ENCODE data around the gene DHRS4L2. TPM values are rescaled to one million over a fixed set of nuclear protein-coding genes. Genes with fewer than 3 reads are reported as not detected.
"Not testable (repeated sequence)": the region's sequence is repeated elsewhere in the genome, so short reads cannot be mapped to it uniquely, and the experiment has no call there.

The DHRS4L2 gene
- 10 to 100 TPM; 27.6 to 29.6 TPM for total RNA-seq

- H3K4me1 Mint-ChIP-seq (ENCODE audit: low read depth): peaks cover 20% of the 10 kb centered on the region
- H3K27me3 Mint-ChIP-seq, H3K9me3 Mint-ChIP-seq, POLR2A ChIA-PET, H3K36me3 Mint-ChIP-seq: not testable (repeated sequence)
- CTCF ChIA-PET: interaction anchor here (0.8 to 1.7 kb wide), 5 partner anchors 26 to 253 kb away, joined by 3 to 7 read pairs (median 4); partner anchors contain the start of genes DCAF11, NRL and TINF2
- peak within 1 kb of the TSS; percentile 79 for H3K27ac Mint-ChIP-seq
- peak; percentile 92 for DNase-seq
- intact Hi-C loops (cut with micrococcal nuclease): loop anchor here (10.0 kb wide), 1 partner anchor 106 kb away; the partner anchor contains the start of gene PCK2
- H3K4me3 Mint-ChIP-seq: peak within 1 kb of the TSS; percentile 82
Measured at GRCh38 chr14:23988607-23989363, at the start of gene DHRS4L2. Gene DHRS4L2 (plus strand): TSS chr14:23988929. CDS start chr14:23988948, 19 bp downstream.

- POLR2A ChIA-PET: no interaction called here
- no peaks in the 10 kb centered on the region for H3K9me3 Mint-ChIP-seq
- intact Hi-C loops (cut with micrococcal nuclease): no loop called here
Measured at GRCh38 chr14:23939607-23940326, 49.0 kb upstream of the DHRS4L2 start.

GRCh38 chr14:23941230-23941629 lies 47.5 kb upstream of the DHRS4L2 start:
- no peaks in the 10 kb centered on the region for H3K9me3 Mint-ChIP-seq
- ChIA-PET CTCF (interaction anchor here (0.8 to 2.1 kb wide), 2 partner anchors 11 to 311 kb away, joined by 3 to 8 read pairs; no protein-coding TSS in a partner anchor), POLR2A (no interaction called here)
- no peak overlapping the region for H3K27ac Mint-ChIP-seq
- no peaks in the 10 kb centered on the region for H3K4me1 Mint-ChIP-seq (ENCODE audit: low read depth)
- H3K36me3 Mint-ChIP-seq: peaks cover 5% of the 10 kb centered on the region
- intact Hi-C loops (cut with micrococcal nuclease): no loop called here
- no peak overlapping the region for H3K4me3 Mint-ChIP-seq
- DNase-seq: no peak
- no peaks in the 10 kb centered on the region for H3K27me3 Mint-ChIP-seq

More at GRCh38 chr14:23939607-23940326, 49.0 kb upstream of the DHRS4L2 start:
- CTCF ChIA-PET: no interaction called here
- Mint-ChIP-seq H3K4me3 (no peak overlapping the region), H3K36me3 (peaks cover 5% of the 10 kb centered on the region), H3K27ac (no peak overlapping the region), H3K4me1 (ENCODE audit: low read depth) (no peaks in the 10 kb centered on the region), H3K27me3 (no peaks in the 10 kb centered on the region)
- no peak for DNase-seq

GRCh38 chr14:23941669-23942068 lies 47.1 kb upstream of the DHRS4L2 start:
- H3K9me3 Mint-ChIP-seq: no peaks in the 10 kb centered on the region
- CTCF ChIA-PET: interaction anchor here (0.8 to 2.1 kb wide), 2 partner anchors 11 to 311 kb away, joined by 3 to 8 read pairs; no protein-coding TSS in a partner anchor
- POLR2A ChIA-PET: no interaction called here
- H3K27me3 Mint-ChIP-seq: no peaks in the 10 kb centered on the region
- intact Hi-C loops (cut with micrococcal nuclease): no loop called here
- no peak for DNase-seq
- H3K4me3 Mint-ChIP-seq: no peak overlapping the region
- H3K27ac Mint-ChIP-seq: no peak overlapping the region
- peaks cover 5% of the 10 kb centered on the region for H3K36me3 Mint-ChIP-seq
- peaks cover 2% of the 10 kb centered on the region for H3K4me1 Mint-ChIP-seq (ENCODE audit: low read depth)

GRCh38 chr14:23942587-23942986 lies 46.1 kb upstream of the DHRS4L2 start:
- Mint-ChIP-seq H3K4me1 (ENCODE audit: low read depth) (peaks cover 2% of the 10 kb centered on the region), H3K9me3 (no peaks in the 10 kb centered on the region), H3K4me3 (no peak overlapping the region), H3K27me3 (no peaks in the 10 kb centered on the region), H3K27ac (no peak overlapping the region), H3K36me3 (peaks cover 5% of the 10 kb centered on the region)
- intact Hi-C loops (cut with micrococcal nuclease): no loop called here
- DNase-seq: no peak
- ChIA-PET CTCF (interaction anchor here (2.1 kb wide), 1 partner anchor 12 kb away, joined by 8 read pairs; no protein-coding TSS in a partner anchor), POLR2A (no interaction called here)

- H3K9me3 Mint-ChIP-seq; H3K36me3 Mint-ChIP-seq; DNase-seq; POLR2A ChIA-PET; CTCF ChIA-PET; intact Hi-C loops (cut with micrococcal nuclease); H3K4me3 Mint-ChIP-seq; H3K27ac Mint-ChIP-seq; H3K27me3 Mint-ChIP-seq: not testable (repeated sequence)
- peaks cover 26% of the 10 kb centered on the region for H3K4me1 Mint-ChIP-seq (ENCODE audit: low read depth)
Measured at GRCh38 chr14:23949069-23949468, 39.7 kb upstream of the DHRS4L2 start.

GRCh38 chr14:23950411-23951135 lies 38.2 kb upstream of the DHRS4L2 start:
- Mint-ChIP-seq H3K36me3 (peaks cover 3% of the 10 kb centered on the region), H3K4me1 (ENCODE audit: low read depth) (peaks cover 32% of the 10 kb centered on the region), H3K9me3 (peaks cover 6% of the 10 kb centered on the region), H3K27ac (no peak overlapping the region), H3K27me3 (no peaks in the 10 kb centered on the region), H3K4me3 (no peak overlapping the region)
- ChIA-PET POLR2A (no interaction called here), CTCF (interaction anchor here (1.2 to 4.2 kb wide), 2 partner anchors 318 to 362 kb away, joined by 5 to 23 read pairs; no protein-coding TSS in a partner anchor)
- DNase-seq: no peak
- intact Hi-C loops (cut with micrococcal nuclease): no loop called here

GRCh38 chr14:23951136-23951466 lies 37.6 kb upstream of the DHRS4L2 start:
- H3K4me1 Mint-ChIP-seq (ENCODE audit: low read depth): peaks cover 32% of the 10 kb centered on the region
- H3K4me3 Mint-ChIP-seq; H3K36me3 Mint-ChIP-seq; H3K27ac Mint-ChIP-seq; intact Hi-C loops (cut with micrococcal nuclease); POLR2A ChIA-PET; H3K9me3 Mint-ChIP-seq; DNase-seq; H3K27me3 Mint-ChIP-seq: not testable (repeated sequence)
- CTCF ChIA-PET: interaction anchor here (1.2 to 4.2 kb wide), 2 partner anchors 319 to 362 kb away, joined by 5 to 23 read pairs; no protein-coding TSS in a partner anchor

- no peak for DNase-seq
- ChIA-PET POLR2A (no interaction called here), CTCF (interaction anchor here (1.2 to 4.2 kb wide), 2 partner anchors 319 to 363 kb away, joined by 5 to 23 read pairs; no protein-coding TSS in a partner anchor)
- Mint-ChIP-seq H3K9me3 (peaks cover 6% of the 10 kb centered on the region), H3K36me3 (peaks cover 6% of the 10 kb centered on the region), H3K4me1 (ENCODE audit: low read depth) (peaks cover 30% of the 10 kb centered on the region), H3K27ac (no peak overlapping the region), H3K4me3 (no peak overlapping the region), H3K27me3 (no peaks in the 10 kb centered on the region)
- intact Hi-C loops (cut with micrococcal nuclease): no loop called here
Measured at GRCh38 chr14:23951590-23952201, 37.0 kb upstream of the DHRS4L2 start.

GRCh38 chr14:23953116-23953463 lies 35.6 kb upstream of the DHRS4L2 start:
- peak overlapping the region; percentile 100 for H3K4me3 Mint-ChIP-seq
- peak overlapping the region; percentile 88 for H3K27ac Mint-ChIP-seq
- POLR2A ChIA-PET; DNase-seq; H3K9me3 Mint-ChIP-seq; H3K27me3 Mint-ChIP-seq; H3K36me3 Mint-ChIP-seq; intact Hi-C loops (cut with micrococcal nuclease): not testable (repeated sequence)
- CTCF ChIA-PET: interaction anchor here (1.3 to 4.2 kb wide), 2 partner anchors 321 to 365 kb away, joined by 8 to 23 read pairs; no protein-coding TSS in a partner anchor
- peaks cover 30% of the 10 kb centered on the region for H3K4me1 Mint-ChIP-seq (ENCODE audit: low read depth)

GRCh38 chr14:23953464-23954278 lies 35.1 kb upstream of the DHRS4L2 start, which contains the start of gene DHRS4:
Gene DHRS4 (plus strand): TSS chr14:23953770. CDS start chr14:23953789, 19 bp downstream.
- POLR2A ChIA-PET: no interaction called here
- H3K36me3 Mint-ChIP-seq: peaks cover 8% of the 10 kb centered on the region

More at GRCh38 chr14:23953464-23954278, 35.1 kb upstream of the DHRS4L2 start, which contains the start of gene DHRS4:
- peak; percentile 87 for DNase-seq
- Mint-ChIP-seq H3K27ac (peak within 1 kb of the TSS; percentile 88), H3K4me3 (peak within 1 kb of the TSS; percentile 100), H3K9me3 (peaks cover 6% of the 10 kb centered on the region), H3K27me3 (no peaks in the 10 kb centered on the region), H3K4me1 (ENCODE audit: low read depth) (peaks cover 28% of the 10 kb centered on the region)
- CTCF ChIA-PET: interaction anchor here (0.8 to 4.2 kb wide), 4 partner anchors 321 to 401 kb away, joined by 3 to 23 read pairs (median 6); partner anchors contain the start of gene ZFHX2
- intact Hi-C loops (cut with micrococcal nuclease): loop anchor here (1.0 kb wide), 2 partner anchors 226 to 321 kb away; no protein-coding TSS in a partner anchor

Data from activated CD4-positive, alpha-beta memory T cell treated with anti-CD3 and anti-CD28 coated beads for 36 hours (primary cell).